Gastroesophageal sphincter (tissue), 4 donors: Measurements from ENCODE around the gene TAX1BP1. TPM values are rescaled to one million over a fixed set of nuclear protein-coding genes. Genes with fewer than 3 reads are reported as not detected.

Experiments
- ATAC-seq: fragments of 150-250 bp; one replicate; pipeline ENCODE4 v1.9.1; 2016; ENCODE audit warnings: mild to moderate bottlenecking, moderate library complexity
- H3K27ac ChIP-seq, 4 donors: fragments of 200-600 bp; sonication (generic) in 3 of 4; 1 replicate in 3 of 4; 2 replicates in 1 of 4; pipeline ENCODE4 v1.5.1; 2016 to 2019
- H3K27me3 ChIP-seq: fragments of 200-600 bp; sonication (generic); one replicate; pipeline ENCODE4 v1.5.1; 2019
- H3K36me3 ChIP-seq, 2 donors: fragments of 200-600 bp; sonication (generic); one replicate each; pipeline ENCODE4 v1.5.1; 2019; ENCODE audit warnings: control low read depth in 1 of 2
- H3K4me1 ChIP-seq, 3 donors: fragments of 200-600 bp; sonication (generic); 1 replicate in 2 of 3; 2 replicates in 1 of 3; pipeline ENCODE4 v1.5.1; 2016 to 2019; ENCODE audit warnings: control low read depth in 2 of 3
- H3K4me3 ChIP-seq, 2 donors: fragments of 200-600 bp; sonication (generic); one replicate each; pipeline ENCODE4 v1.5.1; 2019; ENCODE audit warnings: mild to moderate bottlenecking in 1 of 2, moderate library complexity in 1 of 2
- H3K9me3 ChIP-seq, 3 donors: fragments of 200-600 bp; sonication (generic); one replicate each; pipeline ENCODE4 v1.5.1; 2017 to 2019; ENCODE audit warnings: control low read depth in 2 of 3
- EP300 ChIP-seq: sonication (generic); formaldehyde crosslinking; IDR thresholded peaks from one replicate; pipeline ENCODE4 v1.6.1; 2017; ENCODE audit warnings: antibody characterized with exemption, mild to moderate bottlenecking
- POLR2A ChIP-seq, 2 donors: fragments of 450-650 bp; IDR thresholded peaks; one replicate each; pipeline ENCODE4 v1.6.1; 2017; ENCODE audit warnings: antibody characterized with exemption in 2 of 2, mild to moderate bottlenecking in 2 of 2, moderate library complexity in 1 of 2
- POLR2AphosphoS5 ChIP-seq: sonication (generic); formaldehyde crosslinking; IDR thresholded peaks from one replicate; pipeline ENCODE4 v1.6.1; 2017; ENCODE audit warnings: antibody characterized with exemption
- WGBS, 2 donors: methylation state at CpG; one replicate each; pipeline ENCODE4 v1.1.5; 2018; ENCODE audit warnings: low coverage in 1 of 2; 5-methylcytosine and 5-hydroxymethylcytosine counted together
- total RNA-seq, 4 donors: library from RNA; depleted of rRNA; stranded (reverse); fragments of >200 nt; gene quantifications; one replicate each; pipeline ENCODE4 v1.1.0, GENCODE V29; 2016
- TF ChIP-seq, protein P1 (sequence below), 4 experiments: fragments of 200-600 bp in 2 of 4; fragments of 450-650 bp in 2 of 4; sonication (generic) in 1 of 4; IDR thresholded peaks; one replicate each; pipeline ENCODE4 v1.5.1; 2017 to 2019; ENCODE audit warnings: antibody characterized with exemption in 4 of 4, mild to moderate bottlenecking in 2 of 4, moderate library complexity in 2 of 4

The TAX1BP1 gene
- total RNA-seq, 4 donors from 2014 or later = 118 to 151 (median 144) TPM

GRCh38 chr7:27870595-27870994 is 130.6 kb downstream of the TAX1BP1 start:
- no peak overlapping the region for H3K4me3 ChIP-seq
- TF ChIP-seq, protein P1, sequence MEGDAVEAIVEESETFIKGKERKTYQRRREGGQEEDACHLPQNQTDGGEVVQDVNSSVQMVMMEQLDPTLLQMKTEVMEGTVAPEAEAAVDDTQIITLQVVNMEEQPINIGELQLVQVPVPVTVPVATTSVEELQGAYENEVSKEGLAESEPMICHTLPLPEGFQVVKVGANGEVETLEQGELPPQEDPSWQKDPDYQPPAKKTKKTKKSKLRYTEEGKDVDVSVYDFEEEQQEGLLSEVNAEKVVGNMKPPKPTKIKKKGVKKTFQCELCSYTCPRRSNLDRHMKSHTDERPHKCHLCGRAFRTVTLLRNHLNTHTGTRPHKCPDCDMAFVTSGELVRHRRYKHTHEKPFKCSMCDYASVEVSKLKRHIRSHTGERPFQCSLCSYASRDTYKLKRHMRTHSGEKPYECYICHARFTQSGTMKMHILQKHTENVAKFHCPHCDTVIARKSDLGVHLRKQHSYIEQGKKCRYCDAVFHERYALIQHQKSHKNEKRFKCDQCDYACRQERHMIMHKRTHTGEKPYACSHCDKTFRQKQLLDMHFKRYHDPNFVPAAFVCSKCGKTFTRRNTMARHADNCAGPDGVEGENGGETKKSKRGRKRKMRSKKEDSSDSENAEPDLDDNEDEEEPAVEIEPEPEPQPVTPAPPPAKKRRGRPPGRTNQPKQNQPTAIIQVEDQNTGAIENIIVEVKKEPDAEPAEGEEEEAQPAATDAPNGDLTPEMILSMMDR (IDR thresholded peaks at IDR 0.05) = no peak
- TF ChIP-seq POLR2A (IDR thresholded peaks at IDR 0.05) (no peak), POLR2AphosphoS5 (no peak), EP300 (no peak)
- WGBS, 2 donors = 100% methylated on average over 1 of the region's 5 CpGs
- no peaks in the 10 kb centered on the region for H3K9me3 ChIP-seq
- H3K4me1 ChIP-seq = peaks cover 0 to 29% (median 14%) of the 10 kb centered on the region in 3 donors
- no peak for ATAC-seq
- H3K27ac ChIP-seq = no peak overlapping the region
- peaks cover 0 to 4% of the 10 kb centered on the region in 2 donors for H3K36me3 ChIP-seq
- no peaks in the 10 kb centered on the region for H3K27me3 ChIP-seq

GRCh38 chr7:27871086-27871485 is 131.1 kb downstream of the TAX1BP1 start:
- no peak for ATAC-seq
- no peak for TF ChIP-seq EP300
- TF ChIP-seq POLR2A (IDR thresholded peaks at IDR 0.05) = no peak
- TF ChIP-seq, protein P1 (IDR thresholded peaks at IDR 0.05) = no peak
- TF ChIP-seq POLR2AphosphoS5 = no peak
- WGBS, 2 donors = 90 to 100% methylated on average over 1 to 2 of the region's 3 CpGs

DNA sequence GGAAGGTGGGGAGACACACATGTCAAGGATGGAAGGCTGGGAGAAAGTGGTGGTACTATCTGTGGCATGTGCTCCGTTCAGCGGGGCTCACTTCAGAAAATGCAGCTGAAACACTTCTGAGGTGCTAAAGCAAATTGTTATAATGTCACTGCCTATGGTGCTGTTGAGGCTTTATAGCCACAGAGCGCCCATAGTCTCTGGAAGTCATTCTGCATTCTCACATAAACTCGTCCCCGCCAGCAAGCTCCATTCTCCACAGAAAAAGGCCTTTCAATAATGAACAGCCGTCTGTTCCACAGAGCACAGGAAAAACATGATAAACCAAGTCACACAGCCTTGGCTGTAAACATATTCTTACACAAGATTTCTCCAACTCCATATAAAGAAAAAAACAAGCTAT is 131.9 kb downstream of the TAX1BP1 start:
- H3K4me3 ChIP-seq = no peak overlapping the region
- TF ChIP-seq EP300 (no peak), POLR2AphosphoS5 (no peak), POLR2A (IDR thresholded peaks at IDR 0.05) (no peak)
- TF ChIP-seq, protein P1 (IDR thresholded peaks at IDR 0.05) = no peak
- no peaks in the 10 kb centered on the region for H3K27me3 ChIP-seq
- no peak overlapping the region for H3K27ac ChIP-seq
- H3K4me1 ChIP-seq = peaks cover 0 to 29% (median 14%) of the 10 kb centered on the region in 3 donors
- WGBS, 2 donors = 71 to 73% methylated on average over 4 to 6 of the region's 6 CpGs
- no peaks in the 10 kb centered on the region for H3K36me3 ChIP-seq
- H3K9me3 ChIP-seq = no peaks in the 10 kb centered on the region
- no peak for ATAC-seq

More at GRCh38 chr7:27871086-27871485, 131.1 kb downstream of the TAX1BP1 start:
- Histone ChIP-seq H3K27ac (no peak overlapping the region), H3K27me3 (no peaks in the 10 kb centered on the region), H3K4me3 (no peak overlapping the region), H3K36me3 (no peaks in the 10 kb centered on the region), H3K9me3 (no peaks in the 10 kb centered on the region), H3K4me1 (peaks cover 0 to 29% (median 14%) of the 10 kb centered on the region in 3 donors)

DNA sequence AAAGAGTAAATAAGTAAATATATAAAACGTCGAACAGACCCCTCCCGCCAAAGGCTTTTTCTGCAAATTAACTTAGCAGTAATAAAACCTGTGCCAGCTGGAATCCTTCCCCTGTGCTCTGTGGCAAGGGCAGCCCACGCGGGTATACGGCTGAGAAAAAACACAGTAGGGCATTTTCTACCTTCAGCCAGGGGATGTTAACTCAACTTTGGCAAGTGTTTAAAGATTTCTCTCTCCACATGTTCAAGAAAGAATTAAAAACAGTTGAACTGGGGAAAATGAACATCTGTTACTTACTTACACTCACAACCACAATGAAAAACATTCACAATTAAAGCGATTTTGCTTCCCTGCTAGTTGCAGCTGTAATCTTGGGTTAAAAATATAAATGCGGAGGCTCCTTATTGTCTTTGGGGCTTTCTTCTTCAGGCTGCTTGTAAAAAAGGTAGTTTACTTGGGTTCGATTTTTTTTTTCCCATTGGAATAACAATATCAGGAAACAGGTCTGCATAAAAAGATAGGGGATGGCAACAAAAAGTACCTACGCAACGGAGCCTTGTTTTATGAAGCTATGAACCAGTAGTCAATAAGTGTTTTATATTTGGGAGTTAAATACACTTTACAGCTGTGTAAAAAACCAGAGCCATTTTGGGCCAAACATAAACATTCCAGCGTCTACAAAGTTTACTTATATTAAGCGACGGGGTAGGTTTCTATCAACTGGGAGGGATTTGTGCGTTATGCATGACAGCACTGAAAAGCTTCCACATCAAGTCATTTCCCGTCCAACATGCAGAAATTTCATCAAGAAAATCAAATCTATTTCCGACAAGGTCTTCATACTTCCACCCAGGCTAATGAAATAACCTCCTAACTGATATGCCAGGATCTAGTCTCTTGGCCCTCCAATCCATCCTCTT is 132.7 kb downstream of the TAX1BP1 start:
- no peaks in the 10 kb centered on the region for H3K27me3 ChIP-seq
- no peaks in the 10 kb centered on the region for H3K9me3 ChIP-seq
- TF ChIP-seq POLR2A (IDR thresholded peaks at IDR 0.05) (no peak), POLR2AphosphoS5 (no peak), EP300 (no peak)
- TF ChIP-seq, protein P1 (IDR thresholded peaks at IDR 0.05) = no peak
- ATAC-seq = no peak
- 59 to 69% methylated on average over 15 to 17 of the region's 17 CpGs for WGBS, 2 donors
- no peak overlapping the region for H3K4me3 ChIP-seq
- H3K4me1 ChIP-seq = peaks cover 0 to 29% (median 14%) of the 10 kb centered on the region in 3 donors
- H3K27ac ChIP-seq = no peak overlapping the region
- H3K36me3 ChIP-seq = no peaks in the 10 kb centered on the region
